Lower leg skin (tissue), 3 donors: ENCODE results near the gene ATOH1.

ENCODE experiments used
- CTCF ChIP-seq, 3 donors: fragments of 450-650 bp; IDR thresholded peaks; one replicate each; pipeline ENCODE4 v1.5.1; 2016; ENCODE audit warnings: antibody characterized with exemption in 3 of 3, mild to moderate bottlenecking in 3 of 3, moderate library complexity in 2 of 3
- POLR2A ChIP-seq, 2 donors: fragments of 450-650 bp; IDR thresholded peaks; one replicate each; pipeline ENCODE4 v1.6.1; 2016 to 2017; ENCODE audit warnings: antibody characterized with exemption in 2 of 2, mild to moderate bottlenecking in 1 of 2, moderate library complexity in 1 of 2

GRCh38 chr4:93835929-93836328 lies 7.4 kb downstream of the ATOH1 start:
- no peak for TF ChIP-seq CTCF (IDR thresholded peaks at IDR 0.05)
- TF ChIP-seq POLR2A (IDR thresholded peaks at IDR 0.05) = no peak
